GM12878 (cell line): ENCODE measurements around the gene SPINK8. TPM values are rescaled to one million over a fixed set of nuclear protein-coding genes. Genes with fewer than 3 reads are reported as not detected.
A peak's percentile ranks its signal among the peaks of the same experiment; 100 is the strongest.

Source experiments
- ATF3 ChIP-seq: IDR thresholded peaks from 2 replicates; pipeline ENCODE4 v1.6.1; 2011; ENCODE audit warnings: low read depth, mild to moderate bottlenecking, low read length, moderate library complexity, borderline replicate concordance; ENCODE audit errors: extremely low read depth
- CBX3 ChIP-seq: fragments of 200-600 bp; sonication (generic); IDR thresholded peaks from 2 replicates; pipeline ENCODE4 v1.6.1; 2016; ENCODE audit warnings: low read depth, borderline replicate concordance
- CHD4 ChIP-seq: fragments of 200-600 bp; sonication (generic); IDR thresholded peaks from 2 replicates; pipeline ENCODE4 v1.6.1; 2016; ENCODE audit warnings: mild to moderate bottlenecking
- CREB1 ChIP-seq: IDR thresholded peaks from 2 replicates; pipeline ENCODE4 v1.6.1; 2012; ENCODE audit warnings: low read depth, mild to moderate bottlenecking, inconsistent platforms
- DPF2 ChIP-seq: fragments of 450-650 bp; IDR thresholded peaks from 2 replicates; pipeline ENCODE4 v1.6.1; 2017; ENCODE audit warnings: mild to moderate bottlenecking
- EGR1 ChIP-seq, 2 experiments: IDR thresholded peaks; 1 replicate in 1 of 2; 2 replicates in 1 of 2; pipeline ENCODE4 v1.6.1; 2011 to 2012; ENCODE audit warnings: low read depth in 2 of 2, low read length in 2 of 2, borderline replicate concordance in 1 of 2, mild to moderate bottlenecking in 1 of 2, moderate library complexity in 1 of 2
- EP300 ChIP-seq, 2 experiments: fragments of 150-350 bp in 1 of 2; IDR thresholded peaks; 2 replicates each; pipeline ENCODE4 v1.6.1; 2011 to 2012; ENCODE audit warnings: low read depth in 2 of 2, low read length in 2 of 2, borderline replicate concordance in 1 of 2, improper control_type of control experiment in 1 of 2, inconsistent platforms in 1 of 2; ENCODE audit not compliant: control insufficient read depth in 1 of 2
- ETV6 ChIP-seq, 2 experiments: fragments of 450-650 bp in 1 of 2; IDR thresholded peaks in 1 of 2; conservative IDR thresholded peaks in 1 of 2; 2 replicates each; pipeline ENCODE4 v1.6.1; 2014; ENCODE audit warnings: antibody characterized with exemption in 1 of 2, borderline replicate concordance in 1 of 2, low read depth in 1 of 2, mild to moderate bottlenecking in 1 of 2, moderate library complexity in 1 of 2
- FOXK2 ChIP-seq: fragments of 450-650 bp; IDR thresholded peaks from 2 replicates; pipeline ENCODE4 v1.6.1; 2017; ENCODE audit warnings: mild to moderate bottlenecking, moderate library complexity
- HCFC1 ChIP-seq: fragments of 150-350 bp; IDR thresholded peaks from 2 replicates; pipeline ENCODE4 v1.6.1; 2014; ENCODE audit warnings: low read length
- HSF1 ChIP-seq: fragments of 150-350 bp; IDR thresholded peaks from 2 replicates; pipeline ENCODE4 v1.6.1; 2014; ENCODE audit warnings: mild to moderate bottlenecking, low read depth, low read length
- JUNB ChIP-seq: IDR thresholded peaks from 2 replicates; pipeline ENCODE4 v1.6.1; 2016; ENCODE audit warnings: antibody characterized with exemption, mild to moderate bottlenecking
- KAT2A ChIP-seq: conservative IDR thresholded peaks from 2 replicates; pipeline ENCODE4 v1.6.1; 2011; ENCODE audit warnings: low read depth, low read length; ENCODE audit not compliant: control insufficient read depth
- LARP7 ChIP-seq: fragments of 450-650 bp; IDR thresholded peaks from 2 replicates; pipeline ENCODE4 v1.6.1; 2017; ENCODE audit warnings: mild to moderate bottlenecking
- MAX ChIP-seq: IDR thresholded peaks from 2 replicates; pipeline ENCODE4 v1.6.1; 2012; ENCODE audit warnings: low read depth, low read length, improper control_type of control experiment
- MEF2B ChIP-seq: fragments of 450-650 bp; IDR thresholded peaks from 2 replicates; pipeline ENCODE4 v1.6.1; 2018; ENCODE audit warnings: mild to moderate bottlenecking, moderate library complexity; ENCODE audit not compliant: partially characterized antibody, poor library complexity, severe bottlenecking
- NR2C1 ChIP-seq: fragments of 450-650 bp; IDR thresholded peaks from 2 replicates; pipeline ENCODE4 v1.6.1; 2017; ENCODE audit warnings: antibody characterized with exemption, mild to moderate bottlenecking, moderate library complexity
- NR2F1 ChIP-seq: fragments of 450-650 bp; conservative IDR thresholded peaks from 2 replicates; pipeline ENCODE4 v1.6.1; 2017; ENCODE audit warnings: mild to moderate bottlenecking
- NRF1 ChIP-seq: conservative IDR thresholded peaks from 2 replicates; pipeline ENCODE4 v1.6.1; 2011; ENCODE audit warnings: mild to moderate bottlenecking, low read depth, low read length, improper control_type of control experiment
- PAX8 ChIP-seq: fragments of 450-650 bp; IDR thresholded peaks from 2 replicates; pipeline ENCODE4 v1.6.1; 2017; ENCODE audit warnings: mild to moderate bottlenecking, moderate library complexity
- POLR2AphosphoS2 ChIP-seq: IDR thresholded peaks from 2 replicates; pipeline ENCODE4 v1.6.1; 2011; ENCODE audit warnings: low read depth, mild to moderate bottlenecking, low read length, improper control_type of control experiment, moderate library complexity
- RAD21 ChIP-seq: IDR thresholded peaks from 2 replicates; pipeline ENCODE4 v1.6.1; 2011; ENCODE audit warnings: mild to moderate bottlenecking, low read depth, low read length, moderate library complexity; ENCODE audit not compliant: insufficient read depth
- RELA ChIP-seq: fragments of 450-650 bp; IDR thresholded peaks from 2 replicates; pipeline ENCODE4 v1.8.0; 2014; ENCODE audit warnings: borderline replicate concordance; ENCODE audit not compliant: partially characterized antibody
- SIX5 ChIP-seq: IDR thresholded peaks from 2 replicates; pipeline ENCODE4 v1.6.1; 2011; ENCODE audit warnings: mild to moderate bottlenecking, low read depth, low read length, moderate library complexity; ENCODE audit not compliant: severe bottlenecking
- SREBF2 ChIP-seq: IDR thresholded peaks from 2 replicates; pipeline ENCODE4 v1.6.1; 2012; ENCODE audit warnings: mild to moderate bottlenecking, low read length
- TCF12 ChIP-seq: IDR thresholded peaks from 2 replicates; pipeline ENCODE4 v1.6.1; 2011; ENCODE audit warnings: low read depth, mild to moderate bottlenecking, low read length
- TCF3 ChIP-seq: IDR thresholded peaks from 2 replicates; pipeline ENCODE4 v1.6.1; 2012; ENCODE audit warnings: low read depth, mild to moderate bottlenecking, low read length, borderline replicate concordance; ENCODE audit not compliant: insufficient read depth
- YBX1 ChIP-seq: fragments of 450-650 bp; IDR thresholded peaks from 2 replicates; pipeline ENCODE4 v1.6.1; 2016; ENCODE audit warnings: antibody characterized with exemption
- ZNF622 ChIP-seq: fragments of 450-650 bp; IDR thresholded peaks from 2 replicates; pipeline ENCODE4 v1.6.1; 2017; ENCODE audit warnings: mild to moderate bottlenecking, inconsistent platforms
- polyA plus RNA-seq, 11 experiments: library from polyadenylated mRNA; depleted of rRNA in 4 of 11; unstranded in 6 of 11; stranded (reverse) in 5 of 11; fragments of >200 nt; fragmentation: Nextera tagmentation in 4 of 11; fragmentation: Illumina TruSeq in 1 of 11; extraction: Ambion mirVana in 4 of 11; extraction: Trizol in 1 of 11; gene quantifications; 1 replicate in 1 of 11; 2 replicates in 10 of 11; pipeline versions ENCODE4 v1.2.1 to v1.2.3, GENCODE V29; 2011 to 2016; ENCODE audit warnings: inconsistent platforms in 2 of 11, missing spikeins in 2 of 11, low read depth in 1 of 11
- total RNA-seq, 4 experiments: library from RNA; depleted of rRNA in 3 of 4; stranded (reverse); fragments of >200 nt in 3 of 4; fragmentation: Illumina TruSeq in 1 of 4; extraction: Trizol in 1 of 4; gene quantifications; 2 replicates each; pipeline versions ENCODE4 v1.2.1 to v1.2.3, GENCODE V29; 2013 to 2021

SPINK8 gene
- total and polyA plus RNA-seq, 10 of the 15 experiments (the other 5 are each of a cell fraction or from before 2014, with no cell fraction given): not detected

GRCh38 chr3:48299746-48300712, 33.4 kb downstream of the SPINK8 start (continued):
- TF ChIP-seq ETV6 (conservative IDR thresholded peaks at IDR 0.05 in 1 of 2, IDR thresholded peaks at IDR 0.05 in 1 of 2; ENCODE audit: borderline replicate concordance in 1 of 2, low read depth in 1 of 2) (peak in 1 of 2 experiments; percentile 29; a peak in 1 of 4 replicates), HCFC1 (0 out of 2 replicates have a peak, but pooled peaks have one; percentile 27), NR2F1 (no peak), SIX5 (no peak), CHD4 (no peak), KAT2A (no peak), DPF2 (no peak), ZNF622 (no peak), CBX3 (no peak), EGR1 (IDR thresholded peaks at IDR 0.05; ENCODE audit: borderline replicate concordance in 1 of 2, low read depth in 2 of 2, low read length in 2 of 2) (no peak), PAX8 (no peak), ATF3 (no peak), HSF1 (no peak), NRF1 (no peak), YBX1 (no peak), RAD21 (no peak), RELA (no peak), MEF2B (no peak), TCF12 (peak; percentile 59; the same call in 1 of the 2 replicates), CREB1 (no peak), EP300 (IDR thresholded peaks at IDR 0.05; ENCODE audit: borderline replicate concordance in 1 of 2, control insufficient read depth in 1 of 2, low read depth in 2 of 2, low read length in 2 of 2) (no peak), LARP7 (no peak), MAX (no peak), POLR2AphosphoS2 (peak; percentile 52; the same call in 1 of the 2 replicates), SREBF2 (no peak), JUNB (no peak), TCF3 (0 out of 2 replicates have a peak, but pooled peaks have one; percentile 26), FOXK2 (no peak), NR2C1 (no peak)
